DMS53 treated with DMSO at 0.1 percent for 48 hours (cell line): Measurements from ENCODE around the gene USP34.
"Not testable (repeated sequence)": the region's sequence is repeated elsewhere in the genome, so short reads cannot be mapped to it uniquely, and the experiment has no call there.

Source experiments
- DNase-seq: peaks from one replicate; lab custom pipeline; 2025; ENCODE audit not compliant: unreplicated experiment; lab: John Stamatoyannopoulos, UW

The USP34 gene

GRCh38 chr2:61165946-61166345 is 304.9 kb downstream of the USP34 start:
- no peak for DNase-seq

GRCh38 chr2:61165082-61165481 is 305.8 kb downstream of the USP34 start:
- DNase-seq, result not testable (repeated sequence)

- no peak for DNase-seq
These were observed 308.2 kb downstream of the USP34 start for GRCh38 chr2:61162721-61163120.

- DNase-seq, result no peak
These were observed 309.0 kb downstream of the USP34 start, which contains the start of gene C2orf74 for GRCh38 chr2:61161888-61162287. C2orf74 (plus strand) TSS chr2:61162188; CDS start chr2:61162515, 327 bp downstream.

- DNase-seq, result no peak
These were observed 312.4 kb downstream of the USP34 start for GRCh38 chr2:61158356-61158955.

GRCh38 chr2:61157371-61158003 is 313.4 kb downstream of the USP34 start:
- DNase-seq, result no peak

GRCh38 chr2:61151436-61151835 is 319.5 kb downstream of the USP34 start:
- DNase-seq, result no peak

GRCh38 chr2:61149074-61149473 is 321.8 kb downstream of the USP34 start:
- DNase-seq, result no peak

GRCh38 chr2:61148091-61148490 is 322.8 kb downstream of the USP34 start:
- not testable (repeated sequence) for DNase-seq

GRCh38 chr2:61145990-61146389 is 324.9 kb downstream of the USP34 start:
- no peak for DNase-seq

GRCh38 chr2:61144697-61145268 is 326.1 kb downstream of the USP34 start:
- DNase-seq, result peak; percentile 94

GRCh38 chr2:61141151-61141550 is 329.7 kb downstream of the USP34 start:
- no peak for DNase-seq

GRCh38 chr2:61138859-61139258 is 332.0 kb downstream of the USP34 start:
- no peak for DNase-seq
